DND-41 (cell line): ENCODE results near the gene SLC25A6.
"Not testable (repeated sequence)": the region's sequence is repeated elsewhere in the genome, so short reads cannot be mapped to it uniquely, and the experiment has no call there.

ENCODE experiments used
- ATAC-seq: fragments of 200-7000 bp; cut with Tn5 transposase; 3 replicates; pipeline ENCODE4 v1.9.1; 2021; ENCODE audit warnings: low read depth; ENCODE audit not compliant: insufficient read depth
- DNase-seq: peaks from one replicate; pipeline ENCODE4 v3.0.0-alpha.2; 2020
- H2AFZ ChIP-seq: 2 replicates; pipeline ENCODE4 v1.6.0; 2012; ENCODE audit warnings: low read depth, low read length
- H3K27ac ChIP-seq: 2 replicates; pipeline ENCODE4 v1.5.1; 2012; ENCODE audit warnings: low read length, inconsistent platforms
- H3K27me3 ChIP-seq: fragments of 200-600 bp; sonication (generic); 2 replicates; pipeline ENCODE4 v1.6.0; 2012; ENCODE audit warnings: low read length, mild to moderate bottlenecking, inconsistent platforms; ENCODE audit not compliant: insufficient read depth, poor library complexity
- H3K36me3 ChIP-seq: 2 replicates; pipeline ENCODE4 v1.5.1; 2012; ENCODE audit warnings: low read length, inconsistent platforms; ENCODE audit not compliant: insufficient read depth
- H3K4me1 ChIP-seq: 2 replicates; pipeline ENCODE4 v1.5.1; 2012; ENCODE audit warnings: mild to moderate bottlenecking, low read length; ENCODE audit not compliant: insufficient read depth
- H3K4me2 ChIP-seq: 2 replicates; pipeline ENCODE4 v1.6.0; 2012; ENCODE audit warnings: mild to moderate bottlenecking, moderate library complexity, low read length, inconsistent platforms; ENCODE audit not compliant: insufficient read depth
- H3K4me3 ChIP-seq, 2 experiments: fragments of 200-600 bp in 1 of 2; shearing (Covaris generic) in 1 of 2; 2 replicates each; pipeline ENCODE4 v1.5.1; 2012 to 2016; ENCODE audit warnings: inconsistent platforms in 2 of 2, low read length in 2 of 2, mild to moderate bottlenecking in 2 of 2, low read depth in 1 of 2, moderate library complexity in 1 of 2
- H3K79me2 ChIP-seq: 2 replicates; pipeline ENCODE4 v1.6.0; 2012; ENCODE audit warnings: low read length, inconsistent platforms; ENCODE audit not compliant: insufficient read depth
- H3K9ac ChIP-seq: 2 replicates; pipeline ENCODE4 v1.6.0; 2012; ENCODE audit warnings: low read depth, mild to moderate bottlenecking, inconsistent platforms, low read length, moderate library complexity
- H3K9me3 ChIP-seq: 2 replicates; pipeline ENCODE4 v1.5.1; 2012; ENCODE audit warnings: low read length, moderate library complexity, mild to moderate bottlenecking, inconsistent platforms; ENCODE audit not compliant: insufficient read depth, severe bottlenecking
- H4K20me1 ChIP-seq: 2 replicates; pipeline ENCODE4 v1.6.0; 2012; ENCODE audit warnings: low read length; ENCODE audit not compliant: insufficient read depth
- EZH2 ChIP-seq: IDR thresholded peaks from 3 replicates; pipeline ENCODE4 v1.6.1; 2012; ENCODE audit warnings: borderline replicate concordance, low read depth, mild to moderate bottlenecking, moderate library complexity, low read length, inconsistent platforms; ENCODE audit not compliant: severe bottlenecking
- TF ChIP-seq, protein P1 (sequence below): IDR thresholded peaks from 2 replicates; pipeline ENCODE4 v1.5.1; 2012; ENCODE audit warnings: borderline replicate concordance, low read length, moderate library complexity, mild to moderate bottlenecking; ENCODE audit not compliant: poor library complexity, severe bottlenecking; ENCODE audit errors: extremely low read depth

Gene SLC25A6

DNA sequence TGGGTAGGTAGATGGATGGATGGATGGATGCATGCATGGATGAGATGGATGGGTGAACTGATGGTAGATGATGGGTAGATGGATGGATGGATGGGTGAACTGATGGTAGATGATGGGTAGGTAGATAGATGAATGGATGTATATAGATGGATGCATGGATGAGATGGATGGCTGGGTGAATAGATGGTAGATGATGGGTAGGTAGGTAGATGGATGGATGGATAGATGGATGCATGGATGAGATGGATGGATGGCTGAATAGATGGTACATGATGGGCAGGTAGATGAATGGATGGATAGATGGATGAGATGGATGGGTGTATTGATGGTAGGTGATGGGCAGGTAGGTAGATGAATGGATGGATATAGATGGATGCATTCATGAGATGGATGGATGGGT, 15.1 kb upstream of the SLC25A6 start:
- Histone ChIP-seq H3K27ac (no peak overlapping the region), H2AFZ (no peak overlapping the region), H3K4me2 (no peak overlapping the region), H3K4me1 (no peaks in the 10 kb centered on the region), H3K4me3 (no peak overlapping the region), H3K79me2 (no peaks in the 10 kb centered on the region), H4K20me1 (no peaks in the 10 kb centered on the region; the same call in 1 of the 2 replicates), H3K9me3 (no peaks in the 10 kb centered on the region), H3K27me3 (no peaks in the 10 kb centered on the region), H3K9ac (no peak overlapping the region), H3K36me3 (peaks cover 68% of the 10 kb centered on the region)
- ATAC-seq (no peak), DNase-seq (no peak)
- no peak for TF ChIP-seq EZH2
- TF ChIP-seq, protein P1, sequence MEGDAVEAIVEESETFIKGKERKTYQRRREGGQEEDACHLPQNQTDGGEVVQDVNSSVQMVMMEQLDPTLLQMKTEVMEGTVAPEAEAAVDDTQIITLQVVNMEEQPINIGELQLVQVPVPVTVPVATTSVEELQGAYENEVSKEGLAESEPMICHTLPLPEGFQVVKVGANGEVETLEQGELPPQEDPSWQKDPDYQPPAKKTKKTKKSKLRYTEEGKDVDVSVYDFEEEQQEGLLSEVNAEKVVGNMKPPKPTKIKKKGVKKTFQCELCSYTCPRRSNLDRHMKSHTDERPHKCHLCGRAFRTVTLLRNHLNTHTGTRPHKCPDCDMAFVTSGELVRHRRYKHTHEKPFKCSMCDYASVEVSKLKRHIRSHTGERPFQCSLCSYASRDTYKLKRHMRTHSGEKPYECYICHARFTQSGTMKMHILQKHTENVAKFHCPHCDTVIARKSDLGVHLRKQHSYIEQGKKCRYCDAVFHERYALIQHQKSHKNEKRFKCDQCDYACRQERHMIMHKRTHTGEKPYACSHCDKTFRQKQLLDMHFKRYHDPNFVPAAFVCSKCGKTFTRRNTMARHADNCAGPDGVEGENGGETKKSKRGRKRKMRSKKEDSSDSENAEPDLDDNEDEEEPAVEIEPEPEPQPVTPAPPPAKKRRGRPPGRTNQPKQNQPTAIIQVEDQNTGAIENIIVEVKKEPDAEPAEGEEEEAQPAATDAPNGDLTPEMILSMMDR: no peak

DNA sequence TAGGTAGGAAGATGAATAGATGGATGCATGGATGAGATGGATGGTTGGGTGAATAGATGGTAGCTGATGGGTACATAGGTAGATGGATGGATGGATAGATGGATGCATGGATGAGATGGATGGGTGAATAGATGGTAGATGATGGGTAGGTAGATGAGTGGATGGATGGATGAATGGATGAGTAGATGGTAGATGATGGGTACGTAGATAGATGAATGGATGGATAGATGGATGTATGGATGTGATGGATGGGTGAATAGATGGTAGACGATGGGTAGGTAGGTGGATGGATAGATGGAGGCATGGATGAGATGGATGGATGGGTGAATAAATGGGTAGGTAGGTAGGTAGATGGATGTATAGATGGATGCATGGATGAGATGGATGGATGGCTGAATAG, 13.9 kb upstream of the SLC25A6 start:
- not testable (repeated sequence) for ATAC-seq, H3K4me3 ChIP-seq, DNase-seq, H3K79me2 ChIP-seq, H3K27ac ChIP-seq, H3K27me3 ChIP-seq, H3K9me3 ChIP-seq, H3K4me2 ChIP-seq, H2AFZ ChIP-seq, H3K4me1 ChIP-seq, H3K9ac ChIP-seq, H4K20me1 ChIP-seq
- H3K36me3 ChIP-seq: peaks cover 72% of the 10 kb centered on the region

DNA sequence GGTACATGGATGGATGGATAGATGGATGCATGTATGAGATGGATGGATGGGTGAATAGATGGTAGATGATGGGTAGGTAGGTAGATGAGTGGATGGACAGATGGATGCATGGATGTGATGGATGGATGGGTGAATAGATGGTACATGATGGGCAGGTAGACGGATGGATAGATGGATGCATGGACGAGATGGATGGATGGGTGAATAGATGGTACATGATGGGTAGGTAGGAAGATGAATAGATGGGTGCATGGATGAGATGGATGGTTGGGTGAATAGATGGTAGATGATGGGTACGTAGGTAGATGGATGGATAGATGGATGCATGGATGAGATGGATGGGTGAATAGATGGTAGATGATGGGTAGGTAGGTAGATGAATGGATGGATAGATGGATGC, 12.0 kb upstream of the SLC25A6 start:
- H3K4me2 ChIP-seq, H3K27me3 ChIP-seq, H4K20me1 ChIP-seq, H3K9me3 ChIP-seq, H3K9ac ChIP-seq, H3K4me3 ChIP-seq, H2AFZ ChIP-seq, ATAC-seq, H3K79me2 ChIP-seq, H3K27ac ChIP-seq, DNase-seq, H3K4me1 ChIP-seq: not testable (repeated sequence)
- peaks cover 85% of the 10 kb centered on the region for H3K36me3 ChIP-seq

DNA sequence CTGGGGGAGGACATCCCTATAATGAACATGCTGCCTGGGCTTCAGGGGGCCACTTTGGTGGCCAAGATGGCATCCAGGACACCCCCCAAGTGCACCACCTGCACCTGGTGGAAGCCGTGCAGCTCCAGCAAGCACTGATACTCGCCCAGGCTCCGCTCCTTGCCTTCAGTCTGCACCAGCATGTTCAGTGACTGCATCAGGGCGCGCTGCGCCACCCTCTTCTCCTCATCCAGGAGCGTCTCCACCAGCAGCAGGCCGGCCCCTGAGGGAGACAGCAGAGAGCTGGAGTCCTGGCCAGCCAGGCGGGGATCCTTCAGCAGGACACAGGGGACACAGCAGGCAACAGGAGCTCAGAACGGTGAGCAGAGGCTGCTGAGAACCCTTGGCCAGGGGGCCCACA, 11.3 kb upstream of the SLC25A6 start:
- H3K4me2 ChIP-seq: no peak overlapping the region
- H3K9ac ChIP-seq: no peak overlapping the region
- peaks cover 5% of the 10 kb centered on the region; the same call in 1 of the 2 replicates for H3K79me2 ChIP-seq
- TF ChIP-seq EZH2: no peak
- TF ChIP-seq, protein P1: no peak
- H3K27me3 ChIP-seq: no peaks in the 10 kb centered on the region
- no peaks in the 10 kb centered on the region for H3K9me3 ChIP-seq
- H3K36me3 ChIP-seq: peaks cover 91% of the 10 kb centered on the region
- peaks cover 7% of the 10 kb centered on the region for H4K20me1 ChIP-seq
- no peak overlapping the region for H3K27ac ChIP-seq
- H3K4me3 ChIP-seq: no peak overlapping the region
- ATAC-seq (no peak), DNase-seq (no peak)
- no peak overlapping the region for H2AFZ ChIP-seq
- H3K4me1 ChIP-seq: no peaks in the 10 kb centered on the region
